ENCODE data around the gene PPP3CA.

PPP3CA gene

GRCh38 chr4:101282076-101282844, 65.1 kb downstream of the PPP3CA start:
- no peak for TF ChIP-seq CTCF (IDR thresholded peaks at IDR 0.05; ENCODE audit: extremely low read depth, missing control alignments)
- DNase-seq (ENCODE audit: low spot score), result no peak

GRCh38 chr4:101280866-101281600, 66.3 kb downstream of the PPP3CA start:
- no peak for TF ChIP-seq CTCF (IDR thresholded peaks at IDR 0.05; ENCODE audit: extremely low read depth, missing control alignments)
- DNase-seq (ENCODE audit: low spot score), result no peak

GRCh38 chr4:101279377-101279871, 67.9 kb downstream of the PPP3CA start:
- no peak for TF ChIP-seq CTCF (IDR thresholded peaks at IDR 0.05; ENCODE audit: extremely low read depth, missing control alignments)
- peak; percentile 7 for DNase-seq (ENCODE audit: low spot score)

- no peak for TF ChIP-seq CTCF (IDR thresholded peaks at IDR 0.05; ENCODE audit: extremely low read depth, missing control alignments)
- no peak for DNase-seq (ENCODE audit: low spot score)
Observed at GRCh38 chr4:101277671-101278070, 69.7 kb downstream of the PPP3CA start.

GRCh38 chr4:101276661-101277060, 70.7 kb downstream of the PPP3CA start:
- no peak for TF ChIP-seq CTCF (IDR thresholded peaks at IDR 0.05; ENCODE audit: extremely low read depth, missing control alignments)
- DNase-seq (ENCODE audit: low spot score), result no peak

GRCh38 chr4:101274888-101275752, 72.2 kb downstream of the PPP3CA start:
- no peak for TF ChIP-seq CTCF (IDR thresholded peaks at IDR 0.05; ENCODE audit: extremely low read depth, missing control alignments)
- DNase-seq (ENCODE audit: low spot score), result no peak

All from GM20000 (cell line).